ENCODE data around the gene TH.

- TF ChIP-seq JUND (IDR thresholded peaks at IDR 0.05; ENCODE audit: low read length) (no peak), RXRA (IDR thresholded peaks at IDR 0.05; ENCODE audit: insufficient read depth, low read depth, low read length) (no peak), POLR2A (IDR thresholded peaks at IDR 0.05; ENCODE audit: control extremely low read depth in 1 of 2, low read depth in 2 of 2, low read length in 2 of 2) (no peak), EP300 (IDR thresholded peaks at IDR 0.05; ENCODE audit: borderline replicate concordance in 1 of 2, low read depth in 2 of 2, low read length in 2 of 2) (no peak), HDAC6 (IDR thresholded peaks at IDR 0.05; ENCODE audit: low read depth, low read length) (no peak), TAF1 (IDR thresholded peaks at IDR 0.05; ENCODE audit: low read depth, low read length) (no peak), GABPA (IDR thresholded peaks at IDR 0.05; ENCODE audit: borderline replicate concordance, insufficient read depth, low read length) (no peak), SIRT6 (IDR thresholded peaks at IDR 0.05; ENCODE audit: low read length) (no peak), HDAC2 (IDR thresholded peaks at IDR 0.05; ENCODE audit: borderline replicate concordance in 1 of 2, low read depth in 2 of 2, low read length in 2 of 2) (no peak), ATF2 (IDR thresholded peaks at IDR 0.05; ENCODE audit: low read length) (no peak)
- TF ChIP-seq, protein P1, sequence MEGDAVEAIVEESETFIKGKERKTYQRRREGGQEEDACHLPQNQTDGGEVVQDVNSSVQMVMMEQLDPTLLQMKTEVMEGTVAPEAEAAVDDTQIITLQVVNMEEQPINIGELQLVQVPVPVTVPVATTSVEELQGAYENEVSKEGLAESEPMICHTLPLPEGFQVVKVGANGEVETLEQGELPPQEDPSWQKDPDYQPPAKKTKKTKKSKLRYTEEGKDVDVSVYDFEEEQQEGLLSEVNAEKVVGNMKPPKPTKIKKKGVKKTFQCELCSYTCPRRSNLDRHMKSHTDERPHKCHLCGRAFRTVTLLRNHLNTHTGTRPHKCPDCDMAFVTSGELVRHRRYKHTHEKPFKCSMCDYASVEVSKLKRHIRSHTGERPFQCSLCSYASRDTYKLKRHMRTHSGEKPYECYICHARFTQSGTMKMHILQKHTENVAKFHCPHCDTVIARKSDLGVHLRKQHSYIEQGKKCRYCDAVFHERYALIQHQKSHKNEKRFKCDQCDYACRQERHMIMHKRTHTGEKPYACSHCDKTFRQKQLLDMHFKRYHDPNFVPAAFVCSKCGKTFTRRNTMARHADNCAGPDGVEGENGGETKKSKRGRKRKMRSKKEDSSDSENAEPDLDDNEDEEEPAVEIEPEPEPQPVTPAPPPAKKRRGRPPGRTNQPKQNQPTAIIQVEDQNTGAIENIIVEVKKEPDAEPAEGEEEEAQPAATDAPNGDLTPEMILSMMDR (IDR thresholded peaks at IDR 0.05; ENCODE audit: control extremely low read depth in 1 of 3, insufficient read depth in 1 of 3, low read depth in 1 of 3, low read length in 3 of 3): no peak
These were observed 29.9 kb upstream of the TH start for GRCh38 chr11:2201542-2201941.
